OCI-LY1 (cell line): ENCODE measurements around the gene LTV1.

Source experiments
- H2AFZ ChIP-seq: fragments of 200-600 bp; sonication (generic), shearing (Covaris generic); 2 replicates; pipeline ENCODE4 v1.6.0; 2014; ENCODE audit warnings: antibody characterized with exemption, mild to moderate bottlenecking, low read length
- H3F3A ChIP-seq: fragments of 200-600 bp; sonication (generic), shearing (Covaris generic); 2 replicates; pipeline ENCODE4 v1.6.0; 2014; ENCODE audit warnings: mild to moderate bottlenecking, antibody characterized with exemption, low read length, moderate library complexity; ENCODE audit not compliant: insufficient read depth
- H3K27ac ChIP-seq: fragments of 200-600 bp; sonication (generic); 2 replicates; pipeline ENCODE4 v1.5.1; 2014; ENCODE audit warnings: low read length, mixed run types, mild to moderate bottlenecking, low read depth; ENCODE audit not compliant: poor library complexity, severe bottlenecking
- H3K27me3 ChIP-seq: fragments of 200-600 bp; sonication (generic); 2 replicates; pipeline ENCODE4 v1.6.0; 2014; ENCODE audit warnings: antibody characterized with exemption, mild to moderate bottlenecking, low read length, moderate library complexity; ENCODE audit not compliant: insufficient read depth
- H3K36me3 ChIP-seq: fragments of 200-600 bp; sonication (generic); 2 replicates; pipeline ENCODE4 v1.6.1; 2014; ENCODE audit warnings: mild to moderate bottlenecking, antibody characterized with exemption, low read length, moderate library complexity, mixed read lengths; ENCODE audit not compliant: insufficient read depth
- H3K4me1 ChIP-seq: fragments of 200-600 bp; sonication (generic); 2 replicates; pipeline ENCODE4 v1.5.1; 2014; ENCODE audit warnings: mild to moderate bottlenecking, low read length, moderate library complexity; ENCODE audit not compliant: insufficient read depth, severe bottlenecking
- H3K4me2 ChIP-seq: fragments of 200-600 bp; sonication (generic), shearing (Covaris generic); 2 replicates; pipeline ENCODE4 v1.6.1; 2014; ENCODE audit warnings: low read length
- H3K4me3 ChIP-seq: fragments of 200-600 bp; sonication (generic); 2 replicates; pipeline ENCODE4 v1.5.1; 2014; ENCODE audit warnings: low read length, low read depth, mild to moderate bottlenecking, mixed read lengths; ENCODE audit not compliant: poor library complexity, severe bottlenecking
- H3K79me2 ChIP-seq: fragments of 200-600 bp; shearing (Covaris generic); 2 replicates; pipeline ENCODE4 v1.6.1; 2016; ENCODE audit warnings: mixed run types, low read length, mixed read lengths; ENCODE audit not compliant: insufficient read depth
- H3K9ac ChIP-seq: fragments of 200-600 bp; sonication (generic), shearing (Covaris generic); 2 replicates; pipeline ENCODE4 v1.6.1; 2014; ENCODE audit warnings: mild to moderate bottlenecking, low read length, mixed read lengths
- H3K9me2 ChIP-seq: fragments of 200-600 bp; sonication (generic), shearing (Covaris generic); 2 replicates; pipeline ENCODE4 v1.6.1; 2014; ENCODE audit warnings: low read depth, mild to moderate bottlenecking, low read length, mixed read lengths
- H3K9me3 ChIP-seq: fragments of 200-600 bp; shearing (Covaris generic); 2 replicates; pipeline ENCODE4 v1.6.1; 2014; ENCODE audit warnings: low read length, mixed read lengths
- H4K20me1 ChIP-seq: fragments of 200-600 bp; sonication (generic), shearing (Covaris generic); 2 replicates; pipeline ENCODE4 v1.6.0; 2016; ENCODE audit warnings: mild to moderate bottlenecking, low read length; ENCODE audit not compliant: insufficient read depth
- EZH2 ChIP-seq: fragments of 200-600 bp; sonication (generic), shearing (Covaris generic); IDR thresholded peaks from 2 replicates; pipeline ENCODE4 v1.8.0; 2017; ENCODE audit warnings: borderline replicate concordance, mixed run types, mild to moderate bottlenecking, antibody characterized with exemption, low read length, moderate library complexity, mixed read lengths
- TF ChIP-seq, protein P1 (sequence below): fragments of 200-600 bp; sonication (generic), shearing (Covaris generic); IDR thresholded peaks from 2 replicates; pipeline ENCODE4 v1.5.1; 2017; ENCODE audit warnings: mild to moderate bottlenecking, antibody characterized with exemption, low read length, moderate library complexity, mixed read lengths

LTV1 gene

DNA sequence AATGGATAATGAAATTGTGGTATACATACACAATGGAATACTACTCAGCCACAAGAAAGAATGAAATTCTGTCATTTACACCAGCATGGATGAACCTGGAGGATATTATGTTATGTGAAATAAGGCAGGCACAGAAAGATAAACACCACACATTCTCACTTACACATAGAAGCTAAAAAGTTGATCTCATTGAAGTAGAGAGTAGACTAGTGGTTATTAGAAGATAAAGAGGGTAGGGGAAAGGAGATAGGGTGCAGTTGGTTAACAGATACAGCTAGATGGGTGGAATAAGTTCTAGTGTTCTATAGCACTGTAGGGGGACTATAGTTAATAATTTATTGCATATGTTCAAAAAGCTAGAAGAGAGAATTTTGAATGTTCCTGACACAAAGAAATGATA is 25.5 kb upstream of the LTV1 start:
- Histone ChIP-seq H3K4me2 (no peak overlapping the region), H4K20me1 (no peaks in the 10 kb centered on the region), H3K4me1 (no peaks in the 10 kb centered on the region), H3K9me2 (no peaks in the 10 kb centered on the region), H2AFZ (no peak overlapping the region), H3K9ac (no peak overlapping the region), H3K27ac (no peak overlapping the region), H3F3A (no peaks in the 10 kb centered on the region), H3K4me3 (no peak overlapping the region), H3K79me2 (no peaks in the 10 kb centered on the region), H3K27me3 (no peaks in the 10 kb centered on the region), H3K9me3 (no peaks in the 10 kb centered on the region), H3K36me3 (no peaks in the 10 kb centered on the region)
- TF ChIP-seq, protein P1, sequence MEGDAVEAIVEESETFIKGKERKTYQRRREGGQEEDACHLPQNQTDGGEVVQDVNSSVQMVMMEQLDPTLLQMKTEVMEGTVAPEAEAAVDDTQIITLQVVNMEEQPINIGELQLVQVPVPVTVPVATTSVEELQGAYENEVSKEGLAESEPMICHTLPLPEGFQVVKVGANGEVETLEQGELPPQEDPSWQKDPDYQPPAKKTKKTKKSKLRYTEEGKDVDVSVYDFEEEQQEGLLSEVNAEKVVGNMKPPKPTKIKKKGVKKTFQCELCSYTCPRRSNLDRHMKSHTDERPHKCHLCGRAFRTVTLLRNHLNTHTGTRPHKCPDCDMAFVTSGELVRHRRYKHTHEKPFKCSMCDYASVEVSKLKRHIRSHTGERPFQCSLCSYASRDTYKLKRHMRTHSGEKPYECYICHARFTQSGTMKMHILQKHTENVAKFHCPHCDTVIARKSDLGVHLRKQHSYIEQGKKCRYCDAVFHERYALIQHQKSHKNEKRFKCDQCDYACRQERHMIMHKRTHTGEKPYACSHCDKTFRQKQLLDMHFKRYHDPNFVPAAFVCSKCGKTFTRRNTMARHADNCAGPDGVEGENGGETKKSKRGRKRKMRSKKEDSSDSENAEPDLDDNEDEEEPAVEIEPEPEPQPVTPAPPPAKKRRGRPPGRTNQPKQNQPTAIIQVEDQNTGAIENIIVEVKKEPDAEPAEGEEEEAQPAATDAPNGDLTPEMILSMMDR: no peak
- no peak for TF ChIP-seq EZH2

DNA sequence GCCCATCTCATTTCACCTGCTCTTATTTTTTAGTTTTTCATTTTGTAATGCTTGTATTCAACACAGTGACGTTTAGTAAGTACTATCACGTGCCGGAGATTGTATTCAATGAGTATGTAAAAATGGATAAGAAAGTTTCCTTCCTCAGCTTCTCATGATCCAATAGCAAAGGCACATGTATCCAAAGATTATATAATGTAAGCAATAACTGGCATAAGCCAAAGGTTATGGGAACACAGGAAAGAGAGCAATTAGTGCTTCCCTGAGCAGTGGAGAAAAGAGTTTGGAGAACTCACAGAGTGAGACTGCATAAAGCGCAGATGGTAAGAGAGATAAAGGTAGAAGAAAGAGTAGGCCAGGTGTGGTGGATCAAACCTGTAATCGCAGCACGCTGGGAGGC is 21.8 kb upstream of the LTV1 start:
- Histone ChIP-seq H3K27ac (no peak overlapping the region), H2AFZ (no peak overlapping the region), H3K79me2 (no peaks in the 10 kb centered on the region), H3K4me1 (no peaks in the 10 kb centered on the region), H3K4me3 (no peak overlapping the region), H3K9me2 (no peaks in the 10 kb centered on the region), H3K27me3 (no peaks in the 10 kb centered on the region), H3K36me3 (no peaks in the 10 kb centered on the region), H3K9me3 (no peaks in the 10 kb centered on the region), H3K4me2 (no peak overlapping the region), H3F3A (no peaks in the 10 kb centered on the region), H4K20me1 (no peaks in the 10 kb centered on the region), H3K9ac (no peak overlapping the region)
- no peak for TF ChIP-seq EZH2
- TF ChIP-seq, protein P1: no peak

DNA sequence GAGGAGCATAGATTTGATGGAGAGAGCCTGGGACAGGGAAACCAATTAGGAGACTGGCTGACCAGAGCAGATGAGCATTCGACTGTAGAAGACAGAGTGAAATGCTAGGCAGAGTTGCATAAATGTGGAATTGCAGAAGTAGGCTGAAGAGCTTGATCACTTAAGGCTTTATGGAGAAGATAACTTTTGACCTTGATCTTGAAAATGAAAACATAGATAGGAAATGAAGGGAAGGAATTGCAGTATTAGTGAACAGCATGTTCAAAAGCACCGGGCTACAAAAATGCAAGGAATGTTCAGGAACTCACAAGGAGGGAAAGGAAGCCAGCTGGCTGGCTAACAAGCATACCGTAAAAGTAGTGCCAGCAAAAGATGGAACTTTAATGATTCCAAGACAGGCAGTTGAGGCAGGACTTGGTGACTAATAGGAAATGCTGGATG is 20.5 kb upstream of the LTV1 start:
- Histone ChIP-seq H3K27me3 (no peaks in the 10 kb centered on the region), H3K4me3 (no peak overlapping the region), H3K79me2 (no peaks in the 10 kb centered on the region), H3K36me3 (no peaks in the 10 kb centered on the region), H3K9me3 (no peaks in the 10 kb centered on the region), H3K9ac (no peak overlapping the region), H2AFZ (no peak overlapping the region), H3K27ac (no peak overlapping the region), H3K4me1 (no peaks in the 10 kb centered on the region), H3K4me2 (no peak overlapping the region), H3F3A (no peaks in the 10 kb centered on the region), H3K9me2 (no peaks in the 10 kb centered on the region), H4K20me1 (no peaks in the 10 kb centered on the region)
- TF ChIP-seq EZH2: no peak
- TF ChIP-seq, protein P1: no peak
